H9 (cell line): Measurements from ENCODE around the gene FAM222B. TPM values are rescaled to one million over a fixed set of nuclear protein-coding genes. Genes with fewer than 3 reads are reported as not detected.
"Not testable (repeated sequence)": the region's sequence is repeated elsewhere in the genome, so short reads cannot be mapped to it uniquely, and the experiment has no call there.

ENCODE experiments used
- DNase-seq: peaks from one replicate; pipeline ENCODE4 v3.0.0-alpha.2; 2017
- H2AFZ ChIP-seq: one replicate; pipeline ENCODE4 v1.6.1; 2013; ENCODE audit warnings: mild to moderate bottlenecking, low read length, control low read depth, moderate library complexity
- H2AK5ac ChIP-seq: 2 replicates; pipeline ENCODE4 v1.6.1; 2013; ENCODE audit warnings: low read length, control low read depth, mixed read lengths; ENCODE audit not compliant: insufficient read length
- H2BK120ac ChIP-seq: one replicate; pipeline ENCODE4 v1.6.1; 2013; ENCODE audit warnings: low read depth, mild to moderate bottlenecking, low read length, control low read depth, inconsistent platforms; ENCODE audit not compliant: poor library complexity, severe bottlenecking
- H2BK12ac ChIP-seq: 2 replicates; pipeline ENCODE4 v1.6.1; 2013; ENCODE audit warnings: low read length, control low read depth, mixed read lengths, low read depth; ENCODE audit not compliant: insufficient read length
- H2BK15ac ChIP-seq: 2 replicates; pipeline ENCODE4 v1.6.1; 2013; ENCODE audit warnings: low read depth, low read length, control low read depth
- H2BK20ac ChIP-seq: one replicate; pipeline ENCODE4 v1.6.1; 2013; ENCODE audit warnings: low read depth, mild to moderate bottlenecking, low read length, control low read depth, inconsistent platforms; ENCODE audit not compliant: poor library complexity, severe bottlenecking
- H2BK5ac ChIP-seq: 2 replicates; pipeline ENCODE4 v1.6.1; 2013; ENCODE audit warnings: low read length, control low read depth, mixed read lengths; ENCODE audit not compliant: insufficient read length
- H3K14ac ChIP-seq: 2 replicates; pipeline ENCODE4 v1.6.1; 2013; ENCODE audit warnings: low read length, control low read depth; ENCODE audit not compliant: insufficient read depth
- H3K18ac ChIP-seq: 2 replicates; pipeline ENCODE4 v1.6.1; 2013; ENCODE audit warnings: low read depth, mild to moderate bottlenecking, mixed read lengths, low read length, control low read depth; ENCODE audit not compliant: insufficient read length
- H3K23ac ChIP-seq: 2 replicates; pipeline ENCODE4 v1.6.1; 2013; ENCODE audit warnings: low read length, control low read depth, mixed read lengths, low read depth; ENCODE audit not compliant: insufficient read length
- H3K23me2 ChIP-seq: 2 replicates; pipeline ENCODE4 v1.6.1; 2013; ENCODE audit warnings: low read depth, mild to moderate bottlenecking, mixed read lengths, low read length, control low read depth; ENCODE audit not compliant: insufficient read length, poor library complexity, severe bottlenecking
- H3K27ac ChIP-seq: 2 replicates; pipeline ENCODE4 v1.5.1; 2013; ENCODE audit warnings: low read length, control low read depth, mixed read lengths, low read depth; ENCODE audit not compliant: insufficient read length
- H3K27me3 ChIP-seq: 2 replicates; pipeline ENCODE4 v1.6.1; 2013; ENCODE audit warnings: low read length, control low read depth, inconsistent platforms; ENCODE audit not compliant: insufficient read depth
- H3K4ac ChIP-seq: 2 replicates; pipeline ENCODE4 v1.6.1; 2013; ENCODE audit warnings: low read depth, mild to moderate bottlenecking, control low read depth, inconsistent platforms, low read length, moderate library complexity
- H3K4me1 ChIP-seq: 2 replicates; pipeline ENCODE4 v1.6.1; 2013; ENCODE audit warnings: low read length, control low read depth, inconsistent platforms; ENCODE audit not compliant: insufficient read depth
- H3K4me2 ChIP-seq: 2 replicates; pipeline ENCODE4 v1.6.1; 2013; ENCODE audit warnings: low read length, control low read depth, mixed read lengths; ENCODE audit not compliant: insufficient read length, insufficient read depth
- H3K56ac ChIP-seq: 2 replicates; pipeline ENCODE4 v1.6.1; 2013; ENCODE audit warnings: low read depth, mild to moderate bottlenecking, mixed read lengths, low read length, control low read depth; ENCODE audit not compliant: insufficient read length
- H3K79me1 ChIP-seq: 2 replicates; pipeline ENCODE4 v1.6.1; 2013; ENCODE audit warnings: low read depth, mild to moderate bottlenecking, moderate library complexity, low read length, control low read depth, inconsistent platforms; ENCODE audit not compliant: insufficient read depth, poor library complexity, severe bottlenecking
- H3K79me2 ChIP-seq: 2 replicates; pipeline ENCODE4 v1.6.1; 2013; ENCODE audit warnings: low read length, control low read depth, inconsistent platforms; ENCODE audit not compliant: insufficient read depth
- H3K9ac ChIP-seq: 2 replicates; pipeline ENCODE4 v1.6.1; 2013; ENCODE audit warnings: low read length, control low read depth, mixed read lengths; ENCODE audit not compliant: insufficient read length; ENCODE audit errors: extremely low read depth
- H3K9me3 ChIP-seq: one replicate; pipeline ENCODE4 v1.6.1; 2013; ENCODE audit warnings: low read depth, low read length, inconsistent platforms; ENCODE audit not compliant: control insufficient read depth
- H3T11ph ChIP-seq: one replicate; pipeline ENCODE4 v1.6.1; 2013; ENCODE audit warnings: mild to moderate bottlenecking, low read length, control low read depth, inconsistent platforms
- H4K20me1 ChIP-seq: one replicate; pipeline ENCODE4 v1.6.1; 2013; ENCODE audit not compliant: control insufficient read depth, insufficient read length, insufficient read depth
- H4K5ac ChIP-seq: 2 replicates; pipeline ENCODE4 v1.6.1; 2013; ENCODE audit warnings: low read depth, mild to moderate bottlenecking, mixed read lengths, low read length, control low read depth; ENCODE audit not compliant: insufficient read length
- H4K8ac ChIP-seq: replicated peaks from 2 replicates; pipeline ENCODE4 v1.6.1; 2013; ENCODE audit warnings: low read length, control low read depth, mixed read lengths, low read depth; ENCODE audit not compliant: insufficient read length
- H4K91ac ChIP-seq: 2 replicates; pipeline ENCODE4 v1.6.1; 2013; ENCODE audit warnings: low read depth, mild to moderate bottlenecking, moderate library complexity, mixed read lengths, low read length, control low read depth; ENCODE audit not compliant: insufficient read length
- H3K27ac Mint-ChIP-seq, 3 experiments: 2 replicates in 2 of 3; 3 replicates in 1 of 3; pipeline ENCODE4 v1.8.0; 2020 to 2021; ENCODE audit warnings: mixed read lengths in 3 of 3, mild to moderate bottlenecking in 1 of 3, moderate library complexity in 1 of 3
- H3K27me3 Mint-ChIP-seq: 2 replicates; pipeline ENCODE4 v1.8.0; 2021; ENCODE audit warnings: low read depth, mild to moderate bottlenecking, moderate library complexity, mixed read lengths
- H3K36me3 Mint-ChIP-seq, 3 experiments: 2 replicates in 2 of 3; 3 replicates in 1 of 3; pipeline ENCODE4 v1.8.0; 2020 to 2021; ENCODE audit warnings: low read depth in 3 of 3, mixed read lengths in 3 of 3; ENCODE audit not compliant: insufficient read depth in 1 of 3
- H3K4me1 Mint-ChIP-seq, 2 experiments: 2 replicates each; pipeline ENCODE4 v1.8.0; 2020; ENCODE audit warnings: mixed read lengths in 2 of 2
- H3K4me3 Mint-ChIP-seq, 2 experiments: 2 replicates in 1 of 2; 3 replicates in 1 of 2; pipeline ENCODE4 v1.8.0; 2020 to 2021; ENCODE audit warnings: mild to moderate bottlenecking in 2 of 2, mixed read lengths in 2 of 2, moderate library complexity in 1 of 2
- H3K9me3 Mint-ChIP-seq, 2 experiments: 2 replicates in 1 of 2; 3 replicates in 1 of 2; pipeline ENCODE4 v1.8.0; 2020; ENCODE audit warnings: mild to moderate bottlenecking in 2 of 2, mixed read lengths in 2 of 2, moderate library complexity in 1 of 2
- CTCF ChIP-seq: fragments of 200-600 bp; sonication (generic); conservative IDR thresholded peaks from 3 replicates; pipeline ENCODE4 v1.8.0; 2021; ENCODE audit warnings: antibody characterized with exemption, mild to moderate bottlenecking
- WGBS: extraction: QIAGEN DNeasy Blood & Tissue Kit; methylation state at CpG from one replicate; pipeline ENCODE4 v1.1.7; 2013; ENCODE audit warnings: missing lambda C conversion rate, low lambda C conversion rate, mixed read lengths; ENCODE audit not compliant: insufficient read length; ENCODE audit errors: extremely low coverage; 5-methylcytosine and 5-hydroxymethylcytosine counted together
- total RNA-seq: library from RNA; stranded (reverse); gene quantifications from 2 replicates; pipeline ENCODE4 v1.2.1, GENCODE V29; 2021

The FAM222B gene
- total RNA-seq, 1 experiment from 2014 or later, result 76.1 TPM

- Histone ChIP-seq H2BK20ac (no peak overlapping the region), H3K79me1 (no peaks in the 10 kb centered on the region), H3K4ac (no peak overlapping the region), H4K8ac (no peak overlapping the region), H3K23ac (no peak overlapping the region), H3K27me3 (no peaks in the 10 kb centered on the region), H4K5ac (no peak overlapping the region), H2AK5ac (no peak overlapping the region), H3T11ph (no peak overlapping the region), H3K18ac (no peak overlapping the region), H3K79me2 (no peaks in the 10 kb centered on the region), H3K27ac (no peak overlapping the region), H3K4me1 (no peaks in the 10 kb centered on the region), H3K56ac (no peak overlapping the region), H2BK5ac (no peak overlapping the region), H3K4me2 (no peak overlapping the region), H2BK12ac (no peak overlapping the region), H2AFZ (no peak overlapping the region), H3K9me3 (no peaks in the 10 kb centered on the region), H3K23me2 (peaks cover 2% of the 10 kb centered on the region), H3K9ac (no peak overlapping the region), H3K14ac (no peak overlapping the region; the same call in 1 of the 2 replicates), H4K20me1 (no peaks in the 10 kb centered on the region), H2BK15ac (no peak overlapping the region), H4K91ac (no peak overlapping the region), H2BK120ac (no peak overlapping the region)
- Mint-ChIP-seq H3K27me3 (no peaks in the 10 kb centered on the region), H3K36me3 (peaks cover 20 to 52% (median 28%) of the 10 kb centered on the region in 3 experiments; a peak in 6 of 7 replicates), H3K4me1 (no peaks in the 10 kb centered on the region), H3K9me3 (no peaks in the 10 kb centered on the region), H3K4me3 (no peak overlapping the region), H3K27ac (no peak overlapping the region; a peak in 1 of 7 replicates)
- no CpG with 5 or more reads among the region's 12 CpGs for WGBS
- no peak for DNase-seq
- TF ChIP-seq CTCF, result no peak
Measured at GRCh38 chr17:28737316-28737715, 105.3 kb downstream of the FAM222B start.

- not testable (repeated sequence) for H3K79me1 ChIP-seq, H3K4me1 Mint-ChIP-seq, H3K18ac ChIP-seq, H3K4me3 Mint-ChIP-seq, H2BK120ac ChIP-seq, H3K9me3 Mint-ChIP-seq, H3K23ac ChIP-seq, H4K91ac ChIP-seq, H2BK20ac ChIP-seq, H3K9me3 ChIP-seq, H2AK5ac ChIP-seq, H3K14ac ChIP-seq, H3K4me2 ChIP-seq, H2BK12ac ChIP-seq, H4K8ac ChIP-seq, H2BK15ac ChIP-seq, H3K9ac ChIP-seq, H2BK5ac ChIP-seq, H3K27ac ChIP-seq, H3K4ac ChIP-seq, H4K5ac ChIP-seq, H3K79me2 ChIP-seq, H4K20me1 ChIP-seq, H3K27me3 ChIP-seq, H3K27me3 Mint-ChIP-seq, H3K23me2 ChIP-seq, H3T11ph ChIP-seq, H3K27ac Mint-ChIP-seq, H3K4me1 ChIP-seq, H2AFZ ChIP-seq, DNase-seq, H3K56ac ChIP-seq
- no CpG with 5 or more reads among the region's 8 CpGs for WGBS
- H3K36me3 Mint-ChIP-seq, result peaks cover 22 to 44% (median 24%) of the 10 kb centered on the region in 3 experiments; a peak in 6 of 7 replicates
Measured at GRCh38 chr17:28735913-28736769, 106.4 kb downstream of the FAM222B start.
